Peyer's patch (tissue), 4 donors: ENCODE measurements around the gene TFCP2L1. TPM values are rescaled to one million over a fixed set of nuclear protein-coding genes. Genes with fewer than 3 reads are reported as not detected.
"Not testable (repeated sequence)": the region's sequence is repeated elsewhere in the genome, so short reads cannot be mapped to it uniquely, and the experiment has no call there.

Experiments
- DNase-seq, 3 donors: peaks; one replicate each; pipeline ENCODE4 v3.0.0-alpha.2; 2017 to 2019
- H3K27ac ChIP-seq, 4 donors: fragments of 200-600 bp; sonication (generic); one replicate each; pipeline ENCODE4 v1.5.1; 2016 to 2019
- H3K27me3 ChIP-seq, 2 donors: fragments of 200-600 bp; sonication (generic); one replicate each; pipeline ENCODE4 v1.5.1; 2019
- H3K36me3 ChIP-seq, 3 donors: fragments of 200-600 bp; sonication (generic); one replicate each; pipeline ENCODE4 v1.5.1; 2016 to 2019
- H3K4me1 ChIP-seq, 4 donors: fragments of 200-600 bp; sonication (generic); one replicate each; pipeline ENCODE4 v1.5.1; 2016 to 2019
- H3K4me3 ChIP-seq, 4 donors: fragments of 200-600 bp; sonication (generic); 1 replicate in 3 of 4; 2 replicates in 1 of 4; pipeline ENCODE4 v1.5.1; 2016 to 2019; ENCODE audit warnings: mild to moderate bottlenecking in 1 of 4
- H3K9me3 ChIP-seq, 4 donors: fragments of 200-600 bp; sonication (generic); one replicate each; pipeline ENCODE4 v1.5.1; 2016 to 2019; ENCODE audit warnings: mild to moderate bottlenecking in 1 of 4
- POLR2A ChIP-seq, 2 donors: fragments of 450-650 bp; IDR thresholded peaks; one replicate each; pipeline ENCODE4 v1.5.1; 2017; ENCODE audit warnings: antibody characterized with exemption in 2 of 2, mild to moderate bottlenecking in 2 of 2, moderate library complexity in 2 of 2
- total RNA-seq, 4 donors: library from RNA; depleted of rRNA; stranded (reverse); fragments of >200 nt; gene quantifications; one replicate each; pipeline ENCODE4 v1.1.0, GENCODE V29; 2016
- TF ChIP-seq, protein P1 (sequence below), 6 experiments: fragments of 450-650 bp in 4 of 6; fragments of 200-600 bp in 2 of 6; sonication (generic) in 1 of 6; IDR thresholded peaks; one replicate each; pipeline ENCODE4 v1.5.1; 2017 to 2019; ENCODE audit warnings: antibody characterized with exemption in 6 of 6, mild to moderate bottlenecking in 3 of 6, moderate library complexity in 1 of 6

Gene TFCP2L1
- total RNA-seq, 4 donors from 2014 or later = 5.0 to 41.0 (median 10.0) TPM

GRCh38 chr2:121272596-121272995 is 12.4 kb downstream of the TFCP2L1 start:
- peak in 1 of 3 donors; percentile 2 for DNase-seq
- Histone ChIP-seq H3K36me3 (no peaks in the 10 kb centered on the region), H3K9me3 (no peaks in the 10 kb centered on the region), H3K4me3 (no peak overlapping the region), H3K27me3 (no peaks in the 10 kb centered on the region), H3K4me1 (no peaks in the 10 kb centered on the region), H3K27ac (no peak overlapping the region)
- TF ChIP-seq, protein P1, sequence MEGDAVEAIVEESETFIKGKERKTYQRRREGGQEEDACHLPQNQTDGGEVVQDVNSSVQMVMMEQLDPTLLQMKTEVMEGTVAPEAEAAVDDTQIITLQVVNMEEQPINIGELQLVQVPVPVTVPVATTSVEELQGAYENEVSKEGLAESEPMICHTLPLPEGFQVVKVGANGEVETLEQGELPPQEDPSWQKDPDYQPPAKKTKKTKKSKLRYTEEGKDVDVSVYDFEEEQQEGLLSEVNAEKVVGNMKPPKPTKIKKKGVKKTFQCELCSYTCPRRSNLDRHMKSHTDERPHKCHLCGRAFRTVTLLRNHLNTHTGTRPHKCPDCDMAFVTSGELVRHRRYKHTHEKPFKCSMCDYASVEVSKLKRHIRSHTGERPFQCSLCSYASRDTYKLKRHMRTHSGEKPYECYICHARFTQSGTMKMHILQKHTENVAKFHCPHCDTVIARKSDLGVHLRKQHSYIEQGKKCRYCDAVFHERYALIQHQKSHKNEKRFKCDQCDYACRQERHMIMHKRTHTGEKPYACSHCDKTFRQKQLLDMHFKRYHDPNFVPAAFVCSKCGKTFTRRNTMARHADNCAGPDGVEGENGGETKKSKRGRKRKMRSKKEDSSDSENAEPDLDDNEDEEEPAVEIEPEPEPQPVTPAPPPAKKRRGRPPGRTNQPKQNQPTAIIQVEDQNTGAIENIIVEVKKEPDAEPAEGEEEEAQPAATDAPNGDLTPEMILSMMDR (IDR thresholded peaks at IDR 0.05) = no peak
- no peak for TF ChIP-seq POLR2A (IDR thresholded peaks at IDR 0.05)

- H3K27me3 ChIP-seq, H3K36me3 ChIP-seq: not testable (repeated sequence)
- DNase-seq = peak in 1 of 3 donors; percentile 24
Measured at GRCh38 chr2:121269436-121269835, 15.6 kb downstream of the TFCP2L1 start.

GRCh38 chr2:121266543-121267106 is 18.4 kb downstream of the TFCP2L1 start:
- no peaks in the 10 kb centered on the region for H3K4me1 ChIP-seq
- H3K27me3 ChIP-seq = no peaks in the 10 kb centered on the region
- H3K4me3 ChIP-seq = no peak overlapping the region
- TF ChIP-seq POLR2A (IDR thresholded peaks at IDR 0.05) = no peak
- TF ChIP-seq, protein P1 (IDR thresholded peaks at IDR 0.05) = no peak
- no peaks in the 10 kb centered on the region for H3K9me3 ChIP-seq
- peak in 1 of 3 donors; percentile 54 for DNase-seq
- H3K36me3 ChIP-seq = no peaks in the 10 kb centered on the region
- H3K27ac ChIP-seq = no peak overlapping the region

More at GRCh38 chr2:121269436-121269835, 15.6 kb downstream of the TFCP2L1 start:
- H3K4me1 ChIP-seq, H3K4me3 ChIP-seq, H3K27ac ChIP-seq, H3K9me3 ChIP-seq: not testable (repeated sequence)

DNA sequence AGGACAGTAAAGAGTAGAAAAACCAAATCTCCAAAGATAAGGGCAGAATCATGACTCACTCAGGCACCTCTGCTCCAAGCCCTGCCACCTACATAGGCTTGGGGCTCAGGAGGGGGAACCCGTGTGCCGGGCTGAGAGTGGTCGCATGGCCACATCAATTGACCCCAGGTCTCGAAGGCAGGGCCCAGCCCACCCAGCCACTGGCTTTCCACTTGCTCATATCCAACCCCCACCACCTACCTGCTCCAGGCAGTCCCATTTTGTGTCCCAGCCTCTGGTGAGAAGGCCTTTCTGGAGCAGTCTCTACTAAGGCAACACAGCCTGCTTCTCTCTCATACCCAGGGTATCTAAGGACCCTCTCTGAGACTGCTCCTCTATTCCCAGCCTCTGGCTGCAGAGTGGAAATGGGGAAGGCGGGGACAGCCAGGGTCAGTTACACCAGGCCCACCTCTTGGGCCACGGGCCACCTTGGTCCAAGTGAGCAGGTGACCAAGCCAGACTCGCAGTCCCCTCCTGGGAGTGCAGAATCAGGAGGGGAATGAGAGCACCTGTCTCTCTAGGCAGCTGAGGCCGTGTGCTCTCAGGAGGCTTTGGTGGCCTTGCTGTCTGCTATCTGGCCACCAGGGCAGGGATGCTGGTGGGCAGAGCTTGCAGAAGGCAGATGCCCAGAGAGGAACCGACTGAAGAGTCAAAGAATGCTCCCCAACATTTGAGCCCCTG is 20.8 kb downstream of the TFCP2L1 start:
- Histone ChIP-seq H3K36me3 (no peaks in the 10 kb centered on the region), H3K4me3 (no peak overlapping the region), H3K9me3 (no peaks in the 10 kb centered on the region), H3K4me1 (peaks cover 0 to 12% (median 0%) of the 10 kb centered on the region in 4 donors), H3K27me3 (no peaks in the 10 kb centered on the region), H3K27ac (no peak overlapping the region)
- no peak for TF ChIP-seq POLR2A (IDR thresholded peaks at IDR 0.05)
- TF ChIP-seq, protein P1 (IDR thresholded peaks at IDR 0.05) = no peak
- DNase-seq = peak in 1 of 3 donors; percentile 26

DNA sequence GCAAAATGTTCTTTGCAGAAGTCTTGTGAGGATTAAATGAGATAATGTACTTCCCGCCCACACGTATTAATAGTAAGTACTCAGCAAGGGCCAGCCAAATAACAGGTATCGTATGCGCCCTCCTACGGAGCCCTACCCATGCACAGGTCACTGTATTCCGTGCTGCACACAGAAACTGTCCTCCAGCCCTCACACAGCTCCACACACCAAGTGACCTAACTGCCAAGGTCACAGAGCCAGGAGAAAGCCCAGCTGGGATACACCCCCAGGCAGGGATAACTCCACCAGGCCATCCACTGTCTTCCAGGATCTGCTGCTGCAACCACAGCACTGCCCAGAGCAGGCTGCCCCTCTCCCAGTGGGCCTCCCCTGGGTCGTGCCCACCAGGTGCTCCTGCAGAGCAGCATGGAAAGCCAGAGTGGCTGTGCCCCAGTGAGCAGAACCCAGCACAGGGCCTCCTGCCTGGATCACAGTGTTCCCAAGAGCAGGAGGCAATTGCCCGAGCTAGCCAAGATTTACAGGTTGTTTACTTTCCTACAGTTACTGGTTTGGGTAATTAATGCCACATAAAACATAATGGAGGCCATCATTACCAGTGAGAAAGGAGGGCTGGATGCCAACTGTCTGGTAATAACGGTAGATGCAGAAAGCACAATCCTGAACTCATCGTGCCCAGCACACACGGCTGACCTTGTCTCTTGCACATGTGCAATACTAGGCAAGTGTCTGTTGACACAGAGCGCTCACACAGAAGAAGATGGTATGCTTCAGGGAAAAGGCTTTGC is 24.4 kb downstream of the TFCP2L1 start:
- Histone ChIP-seq H3K4me1 (peaks cover 0 to 16% (median 0%) of the 10 kb centered on the region in 4 donors), H3K36me3 (no peaks in the 10 kb centered on the region), H3K9me3 (no peaks in the 10 kb centered on the region), H3K4me3 (no peak overlapping the region), H3K27me3 (no peaks in the 10 kb centered on the region), H3K27ac (peak overlapping the region in 2 of 4 donors; percentile 74 to 90)
- peak in 1 of 2 donors; percentile 32 for TF ChIP-seq POLR2A (IDR thresholded peaks at IDR 0.05)
- TF ChIP-seq, protein P1 (IDR thresholded peaks at IDR 0.05) = no peak
- peak in 2 of 3 donors; percentile 72 to 78 for DNase-seq

GRCh38 chr2:121258051-121258450 is 27.0 kb downstream of the TFCP2L1 start:
- Histone ChIP-seq H3K9me3 (no peaks in the 10 kb centered on the region), H3K27me3 (no peaks in the 10 kb centered on the region), H3K36me3 (no peaks in the 10 kb centered on the region), H3K4me1 (peaks cover 0 to 16% (median 0%) of the 10 kb centered on the region in 4 donors), H3K4me3 (no peak overlapping the region), H3K27ac (no peak overlapping the region)
- peak in 1 of 3 donors; percentile 18 for DNase-seq
- TF ChIP-seq, protein P1 (IDR thresholded peaks at IDR 0.05) = no peak
- TF ChIP-seq POLR2A (IDR thresholded peaks at IDR 0.05) = no peak
